Nephron (organoid): ENCODE measurements around the gene RCOR3.
"Not testable (repeated sequence)": the region's sequence is repeated elsewhere in the genome, so short reads cannot be mapped to it uniquely, and the experiment has no call there.

Experiments
- H3K27ac Mint-ChIP-seq, 3 experiments: 2 replicates each; pipeline ENCODE4 v1.8.0; 2020; ENCODE audit warnings: mixed read lengths in 3 of 3, mild to moderate bottlenecking in 2 of 3, moderate library complexity in 1 of 3
- H3K27me3 Mint-ChIP-seq: 2 replicates; pipeline ENCODE4 v1.8.0; 2021; ENCODE audit warnings: low read depth, mild to moderate bottlenecking, moderate library complexity, mixed read lengths
- H3K36me3 Mint-ChIP-seq: 2 replicates; pipeline ENCODE4 v1.8.0; 2020; ENCODE audit warnings: low read depth, mixed read lengths
- H3K4me1 Mint-ChIP-seq: 2 replicates; pipeline ENCODE4 v1.8.0; 2020; ENCODE audit warnings: mixed read lengths
- H3K4me3 Mint-ChIP-seq, 3 experiments: 2 replicates each; pipeline ENCODE4 v1.8.0; 2020; ENCODE audit warnings: mild to moderate bottlenecking in 3 of 3, mixed read lengths in 3 of 3, moderate library complexity in 2 of 3
- H3K9me3 Mint-ChIP-seq: 2 replicates; pipeline ENCODE4 v1.8.0; 2020; ENCODE audit warnings: mixed read lengths
- CTCF ChIP-seq, 3 experiments: fragments of 200-600 bp; sonication (generic); IDR thresholded peaks; one replicate each; pipeline ENCODE4 v1.5.0; 2021; ENCODE audit warnings: antibody characterized with exemption in 3 of 3; ENCODE audit not compliant: unreplicated experiment in 3 of 3

The RCOR3 gene

GRCh38 chr1:211247921-211248320 is 11.2 kb upstream of the RCOR3 start:
- Mint-ChIP-seq H3K27ac (no peak overlapping the region), H3K36me3 (no peaks in the 10 kb centered on the region), H3K27me3 (no peaks in the 10 kb centered on the region), H3K9me3 (no peaks in the 10 kb centered on the region), H3K4me1 (no peaks in the 10 kb centered on the region), H3K4me3 (no peak overlapping the region)
- no peak for TF ChIP-seq CTCF (IDR thresholded peaks at IDR 0.05; ENCODE audit: unreplicated experiment in 3 of 3)

GRCh38 chr1:211249611-211250010 is 9.6 kb upstream of the RCOR3 start:
- not testable (repeated sequence) for H3K36me3 Mint-ChIP-seq

GRCh38 chr1:211257826-211258225 is 1.3 kb upstream of the RCOR3 start:
- Mint-ChIP-seq H3K9me3 (no peaks in the 10 kb centered on the region), H3K27ac (peak overlapping the region; percentile 100), H3K4me1 (peaks cover 27% of the 10 kb centered on the region), H3K36me3 (peaks cover 10% of the 10 kb centered on the region), H3K4me3 (peak overlapping the region; percentile 96 to 100 (median 97)), H3K27me3 (no peaks in the 10 kb centered on the region)
- TF ChIP-seq CTCF (IDR thresholded peaks at IDR 0.05; ENCODE audit: unreplicated experiment in 3 of 3): no peak

More at GRCh38 chr1:211249611-211250010, 9.6 kb upstream of the RCOR3 start:
- H3K4me1 Mint-ChIP-seq, H3K9me3 Mint-ChIP-seq, H3K27me3 Mint-ChIP-seq, H3K4me3 Mint-ChIP-seq: not testable (repeated sequence)
- peak overlapping the region in 1 of 3 experiments; percentile 2 for H3K27ac Mint-ChIP-seq

DNA sequence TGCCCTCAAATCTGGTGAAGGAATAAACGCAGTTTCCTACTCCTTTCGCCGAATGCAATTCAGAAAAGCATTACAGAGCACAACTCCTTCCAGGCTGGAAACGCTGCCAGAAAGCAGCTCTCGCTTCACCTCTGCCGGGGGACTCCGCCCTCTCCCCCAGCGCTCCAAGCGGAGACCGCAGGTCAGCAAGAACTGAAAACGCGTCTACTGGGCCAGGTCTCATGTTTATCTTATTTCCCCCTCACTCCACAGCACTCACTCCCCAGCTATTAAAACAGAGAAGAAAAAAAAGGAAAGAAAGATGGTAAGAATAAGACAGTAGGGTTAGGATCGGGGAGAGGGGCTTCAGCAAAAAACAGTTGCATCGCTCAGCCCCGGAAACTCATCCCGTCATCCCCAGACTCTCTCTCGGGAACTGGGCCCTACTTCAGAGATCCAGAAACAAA is 833 bp upstream of the RCOR3 start:
- peak overlapping the region; percentile 96 to 100 (median 97) for H3K4me3 Mint-ChIP-seq
- no peaks in the 10 kb centered on the region for H3K27me3 Mint-ChIP-seq
- H3K27ac Mint-ChIP-seq: peak overlapping the region; percentile 100
- H3K4me1 Mint-ChIP-seq: peaks cover 27% of the 10 kb centered on the region
- H3K9me3 Mint-ChIP-seq: no peaks in the 10 kb centered on the region
- H3K36me3 Mint-ChIP-seq: peaks cover 10% of the 10 kb centered on the region
- no peak for TF ChIP-seq CTCF (IDR thresholded peaks at IDR 0.05; ENCODE audit: unreplicated experiment in 3 of 3)

DNA sequence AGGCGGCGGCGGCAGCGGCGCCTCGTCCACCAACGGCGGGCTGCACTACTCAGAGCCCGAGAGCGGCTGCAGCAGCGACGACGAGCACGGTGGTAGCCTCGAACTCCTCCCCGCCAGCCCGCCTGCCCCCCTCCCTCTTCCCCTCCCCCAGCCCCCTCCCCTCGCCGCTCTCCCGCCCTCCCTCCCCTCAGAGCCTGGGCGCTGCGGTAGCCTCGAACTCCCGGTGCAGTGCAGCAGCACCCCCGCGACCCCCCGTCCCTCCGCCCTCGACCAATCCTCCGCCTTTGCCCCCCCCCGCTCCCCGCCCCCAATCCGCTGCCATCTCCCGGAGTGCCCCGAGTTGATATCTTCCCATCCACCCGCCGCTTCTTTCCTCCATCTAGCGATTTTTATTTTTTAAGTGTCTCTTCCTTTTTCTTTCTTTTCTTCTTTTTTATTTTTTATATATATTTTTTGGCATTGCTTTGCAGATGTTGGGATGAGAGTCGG is 516 bp downstream of the RCOR3 start:
- no peaks in the 10 kb centered on the region for H3K9me3 Mint-ChIP-seq
- TF ChIP-seq CTCF (IDR thresholded peaks at IDR 0.05; ENCODE audit: unreplicated experiment in 3 of 3): no peak
- H3K36me3 Mint-ChIP-seq: peaks cover 19% of the 10 kb centered on the region
- no peaks in the 10 kb centered on the region for H3K27me3 Mint-ChIP-seq
- H3K27ac Mint-ChIP-seq: peak overlapping the region; percentile 100
- H3K4me3 Mint-ChIP-seq: peak overlapping the region; percentile 87 to 97 (median 89)
- peaks cover 27% of the 10 kb centered on the region for H3K4me1 Mint-ChIP-seq

- no peaks in the 10 kb centered on the region for H3K27me3 Mint-ChIP-seq
- peak overlapping the region; percentile 87 to 97 (median 89) for H3K4me3 Mint-ChIP-seq
- H3K36me3 Mint-ChIP-seq: peaks cover 22% of the 10 kb centered on the region
- peak overlapping the region; percentile 99 to 100 (median 100) for H3K27ac Mint-ChIP-seq
- TF ChIP-seq CTCF (IDR thresholded peaks at IDR 0.05; ENCODE audit: unreplicated experiment in 3 of 3): no peak
- peaks cover 27% of the 10 kb centered on the region for H3K4me1 Mint-ChIP-seq
- H3K9me3 Mint-ChIP-seq: no peaks in the 10 kb centered on the region
Measured at GRCh38 chr1:211260141-211261107, 1.3 kb downstream of the RCOR3 start.
